HepG2 (cell line): ENCODE measurements around the gene HOXA7. TPM values are rescaled to one million over a fixed set of nuclear protein-coding genes. Genes with fewer than 3 reads are reported as not detected.

Source experiments
- ATAC-seq: fragments of 200-7000 bp; cut with Tn5 transposase; 3 replicates; pipeline ENCODE4 v1.9.1; 2020; ENCODE audit warnings: mild to moderate bottlenecking, moderate library complexity
- BruUV-seq: library from RNA; stranded (reverse); fragments of 400-500 nt; replicated peaks from 2 replicates; lab custom pipeline; 2021; lab: Mats Ljungman, UMichigan
- CTCF ChIA-PET: fragments of 300-600 bp; formaldehyde crosslinking; extraction: SDS; loops from one replicate; lab custom pipeline; 2021; ENCODE audit warnings: low total read pairs, inconsistent platforms, low intra/inter-chr PET ratio; lab: Yijun Ruan, JAX
- POLR2A ChIA-PET: fragments of 350-600 bp; sonication (Branson Sonifier 250); formaldehyde crosslinking; loops from one replicate; lab custom pipeline; 2020; ENCODE audit warnings: antibody characterized with exemption, inconsistent platforms; lab: Yijun Ruan, JAX
- DNase-seq: peaks from one replicate; pipeline ENCODE4 v3.0.0-alpha.2; 2015; ENCODE audit warnings: low spot score
- FAIRE-seq: peaks from 3 replicates; lab custom pipeline; 2011; peaks lifted over from hg19 to GRCh38; lab: Jason Lieb, UNC
- H2AFZ ChIP-seq: one replicate; pipeline ENCODE4 v1.6.1; 2011; ENCODE audit warnings: low read length, inconsistent platforms
- H3K27ac ChIP-seq: fragments of 300-600 bp; 3 replicates; pipeline ENCODE4 v1.8.0; 2011; ENCODE audit warnings: mixed run types, mild to moderate bottlenecking, mixed read lengths, low read length, inconsistent platforms; ENCODE audit not compliant: insufficient read depth; ENCODE audit errors: extremely low read length
- H3K27me3 ChIP-seq, 2 experiments: fragments of 200-600 bp in 1 of 2; 2 replicates in 1 of 2; 3 replicates in 1 of 2; pipeline versions ENCODE4 v1.6.0 to v1.8.0; 2011; ENCODE audit warnings: low read length in 2 of 2, mild to moderate bottlenecking in 2 of 2, moderate library complexity in 2 of 2, inconsistent platforms in 1 of 2; ENCODE audit not compliant: insufficient read depth in 2 of 2, control insufficient read depth in 1 of 2
- H3K36me3 ChIP-seq, 2 experiments: fragments of 200-600 bp in 1 of 2; replicated peaks in 1 of 2; 2 replicates in 1 of 2; 3 replicates in 1 of 2; pipeline versions ENCODE4 v1.5.1 to v1.8.0; 2011; ENCODE audit warnings: low read length in 2 of 2, inconsistent platforms in 1 of 2; ENCODE audit not compliant: insufficient read depth in 2 of 2, control insufficient read depth in 1 of 2
- H3K4me1 ChIP-seq: 2 replicates; pipeline ENCODE4 v1.5.1; 2012; ENCODE audit warnings: low read length, inconsistent platforms; ENCODE audit not compliant: insufficient read depth
- H3K4me2 ChIP-seq: 2 replicates; pipeline ENCODE4 v1.6.0; 2011; ENCODE audit warnings: low read depth, low read length, inconsistent platforms
- H3K4me3 ChIP-seq, 3 experiments: fragments of 200-600 bp in 1 of 3; sonication (generic), shearing (Covaris generic) in 1 of 3; replicated peaks in 1 of 3; 2 replicates each; pipeline ENCODE4 v1.5.1; 2011 to 2016; ENCODE audit warnings: low read length in 3 of 3, inconsistent platforms in 2 of 3, low read depth in 2 of 3, mild to moderate bottlenecking in 2 of 3, control low read depth in 1 of 3, mixed read lengths in 1 of 3; ENCODE audit not compliant: insufficient read depth in 1 of 3
- H3K79me2 ChIP-seq: one replicate; pipeline ENCODE4 v1.6.1; 2011; ENCODE audit warnings: low read length, inconsistent platforms; ENCODE audit not compliant: insufficient read depth
- H3K9ac ChIP-seq: 2 replicates; pipeline ENCODE4 v1.6.0; 2011; ENCODE audit warnings: mild to moderate bottlenecking, low read depth, low read length, inconsistent platforms; ENCODE audit not compliant: insufficient read depth
- H3K9me3 ChIP-seq: 2 replicates; pipeline ENCODE4 v1.5.1; 2012; ENCODE audit warnings: mild to moderate bottlenecking, low read length
- H4K20me1 ChIP-seq: 2 replicates; pipeline ENCODE4 v1.6.0; 2011; ENCODE audit warnings: inconsistent platforms, mild to moderate bottlenecking, low read length, moderate library complexity; ENCODE audit not compliant: insufficient read depth
- EHMT2 ChIP-seq: fragments of 200-600 bp; sonication (generic); IDR thresholded peaks from 2 replicates; pipeline ENCODE4 v1.7.0; 2017; ENCODE audit warnings: antibody characterized with exemption, low read depth, low read length, borderline replicate concordance
- ETV6 ChIP-seq: sonication (generic); formaldehyde crosslinking; conservative IDR thresholded peaks from 2 replicates; pipeline ENCODE4 v1.4.0; 2020; ENCODE audit warnings: missing genetic modification reagents
- HMG20B ChIP-seq: conservative IDR thresholded peaks from 2 replicates; pipeline ENCODE4 v1.6.1; 2016; ENCODE audit warnings: missing genetic modification reagents, missing compliant biosample characterization
- KLF6 ChIP-seq: IDR thresholded peaks from 2 replicates; pipeline ENCODE4 v1.8.0; 2016; ENCODE audit warnings: missing biosample characterization, missing genetic modification reagents
- MEIS2 ChIP-seq: sonication (generic); formaldehyde crosslinking; IDR thresholded peaks from 2 replicates; pipeline ENCODE4 v1.9.0; 2021; ENCODE audit warnings: mild to moderate bottlenecking, missing genetic modification reagents
- NFIC ChIP-seq: IDR thresholded peaks from 2 replicates; pipeline ENCODE4 v1.6.1; 2012; ENCODE audit warnings: mild to moderate bottlenecking, low read length, inconsistent platforms
- ONECUT2 ChIP-seq: sonication (generic); formaldehyde crosslinking; IDR thresholded peaks from 2 replicates; pipeline ENCODE4 v1.4.0; 2020; ENCODE audit warnings: missing genetic modification reagents
- SMARCE1 ChIP-seq: fragments of 450-650 bp; IDR thresholded peaks from 2 replicates; pipeline ENCODE4 v1.6.1; 2017; ENCODE audit warnings: borderline replicate concordance
- SYNCRIP ChIP-seq: fragments of 200-400 bp; formaldehyde crosslinking; IDR thresholded peaks from 2 replicates; pipeline ENCODE4 v1.6.1; 2018; ENCODE audit warnings: mild to moderate bottlenecking, low read depth, low read length; ENCODE audit not compliant: insufficient read depth
- ZBTB7A ChIP-seq: sonication (generic); formaldehyde crosslinking; IDR thresholded peaks from 2 replicates; pipeline ENCODE4 v1.8.0; 2022; ENCODE audit warnings: mild to moderate bottlenecking, missing genetic modification reagents
- ZNF383 ChIP-seq: sonication (generic); formaldehyde crosslinking; IDR thresholded peaks from 2 replicates; pipeline ENCODE4 v1.4.0; 2020; ENCODE audit warnings: missing genetic modification reagents, mild to moderate bottlenecking, borderline replicate concordance
- ZNF580 ChIP-seq: IDR thresholded peaks from 2 replicates; pipeline ENCODE4 v1.6.1; 2016; ENCODE audit warnings: low read depth, borderline replicate concordance
- WGBS: methylation state at CpG from one replicate; pipeline ENCODE4 v1.1.6; 2017; ENCODE audit warnings: low lambda C conversion rate; 5-methylcytosine and 5-hydroxymethylcytosine counted together
- in situ Hi-C: cut with HindIII; loops from 2 replicates; pipeline ENCODE4 v1.10.0; 2017; ENCODE audit warnings: low pct_unique_long_range_greater_than_20kb; ENCODE audit not compliant: extremely low pct_ligation_motif_present
- intact Hi-C: fragments of 100-400 bp; cut with micrococcal nuclease; formaldehyde crosslinking; loops from one replicate; pipeline ENCODE4 v1.10.0; 2022; ENCODE audit not compliant: unreplicated experiment
- polyA plus RNA-seq, 8 experiments: library from polyadenylated mRNA; depleted of rRNA in 3 of 8; stranded (reverse) in 7 of 8; unstranded in 1 of 8; fragments of >200 nt; fragmentation: Illumina TruSeq in 4 of 8; extraction: Trizol in 4 of 8; gene quantifications; 2 replicates each; pipeline versions ENCODE4 v1.2.1 to v1.2.3, GENCODE V29; 2011 to 2016; ENCODE audit warnings: low read depth in 4 of 8, missing spikeins in 1 of 8, mixed read lengths in 1 of 8; ENCODE audit not compliant: insufficient read depth in 1 of 8
- total RNA-seq, 5 experiments: library from RNA; depleted of rRNA; stranded (reverse); fragments of >200 nt; fragmentation: Illumina TruSeq; extraction: Trizol; gene quantifications; 2 replicates each; pipeline ENCODE4 v1.2.3, GENCODE V29; 2016; ENCODE audit warnings: low read depth in 1 of 5
- TF ChIP-seq, protein P1 (sequence below): sonication (generic); formaldehyde crosslinking; IDR thresholded peaks from 2 replicates; pipeline ENCODE4 v1.5.0; 2020; ENCODE audit warnings: missing genetic modification reagents
- TF ChIP-seq, protein P2 (sequence below): sonication (generic); formaldehyde crosslinking; IDR thresholded peaks from 2 replicates; pipeline ENCODE4 v1.4.0; 2020; ENCODE audit warnings: missing genetic modification reagents
- TF ChIP-seq, protein P3 (sequence below): sonication (generic); formaldehyde crosslinking; IDR thresholded peaks from 2 replicates; pipeline ENCODE4 v1.4.0; 2020; ENCODE audit warnings: missing genetic modification reagents

HOXA7 gene
- total and polyA plus RNA-seq, 2 of the 13 experiments (the other 11 are each of a cell fraction or from before 2014, with no cell fraction given) = 0.05 TPM; not detected in 1

DNA sequence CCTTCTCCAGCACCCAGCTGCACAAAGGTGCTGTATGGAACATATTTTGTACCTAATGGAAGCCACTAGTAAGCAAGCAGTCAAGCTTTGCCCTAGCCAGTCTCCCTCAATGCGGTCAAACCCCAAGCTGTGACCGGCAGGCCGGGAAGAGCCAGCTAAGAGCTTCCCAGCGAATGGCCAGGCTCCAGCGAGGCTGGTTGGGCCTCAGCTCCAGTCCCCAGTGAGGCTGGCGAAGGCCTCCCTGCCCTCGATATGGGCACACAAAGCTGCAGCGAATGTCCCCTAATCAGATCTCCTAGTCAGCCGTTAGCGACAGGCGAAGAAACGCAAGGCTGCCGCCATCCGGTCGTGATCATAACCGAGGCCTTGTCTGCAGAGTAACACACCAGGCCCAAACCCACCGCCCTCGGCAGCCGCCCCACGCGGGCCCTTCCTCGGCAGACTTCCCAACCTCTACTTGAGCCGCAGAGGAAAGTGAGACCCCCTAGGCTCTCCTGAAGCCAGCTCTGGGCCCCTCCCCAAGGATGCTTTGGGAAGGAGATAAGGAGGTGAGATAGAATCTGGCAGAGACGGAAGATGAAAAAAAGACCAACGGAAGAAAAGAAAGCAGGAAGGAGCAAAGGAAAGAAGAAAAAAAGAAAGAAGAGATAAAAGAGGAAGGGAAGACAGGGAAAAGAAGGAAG is 11.9 kb upstream of the HOXA7 start:
- Histone ChIP-seq H4K20me1 (no peaks in the 10 kb centered on the region), H3K27me3 (peaks cover 2 to 65% of the 10 kb centered on the region in 2 experiments), H3K4me1 (peaks cover 18% of the 10 kb centered on the region), H2AFZ (no peak overlapping the region), H3K79me2 (no peaks in the 10 kb centered on the region), H3K4me2 (no peak overlapping the region), H3K27ac (no peak overlapping the region), H3K9ac (no peak overlapping the region), H3K9me3 (no peaks in the 10 kb centered on the region), H3K4me3 (no peak overlapping the region), H3K36me3 (no peaks in the 10 kb centered on the region)
- ATAC-seq (no peak), DNase-seq (no peak), FAIRE-seq (no peak)
- in situ Hi-C loops (loop anchor here (25.0 kb wide), 1 partner anchor 1081 kb away; no protein-coding TSS in a partner anchor), intact Hi-C loops (no loop called here)
- no TSS peak for BruUV-seq
- ChIA-PET CTCF (no interaction called here), POLR2A (no interaction called here)
- TF ChIP-seq ONECUT2 (CRISPR knock-in tag) (no peak), ZNF580 (no peak), NFIC (no peak), ZBTB7A (CRISPR knock-in tag) (no peak), SMARCE1 (no peak), HMG20B (no peak), EHMT2 (no peak), ZNF383 (CRISPR knock-in tag) (no peak), KLF6 (CRISPR knock-in tag) (no peak), ETV6 (CRISPR knock-in tag) (no peak), SYNCRIP (no peak), MEIS2 (CRISPR knock-in tag) (no peak)
- TF ChIP-seq, protein P1, sequence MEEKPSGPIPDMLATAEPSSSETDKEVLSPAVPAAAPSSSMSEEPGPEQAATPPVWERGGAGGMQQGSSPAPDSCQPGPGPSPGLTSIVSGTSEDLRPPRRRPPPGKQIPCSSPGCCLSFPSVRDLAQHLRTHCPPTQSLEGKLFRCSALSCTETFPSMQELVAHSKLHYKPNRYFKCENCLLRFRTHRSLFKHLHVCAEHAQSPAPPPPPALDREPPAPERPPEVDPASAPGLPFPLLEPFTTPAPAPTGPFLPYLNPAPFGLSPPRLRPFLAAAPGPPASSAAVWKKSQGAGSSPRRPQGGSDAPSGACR (CRISPR knock-in tag) = no peak
- TF ChIP-seq, protein P2, sequence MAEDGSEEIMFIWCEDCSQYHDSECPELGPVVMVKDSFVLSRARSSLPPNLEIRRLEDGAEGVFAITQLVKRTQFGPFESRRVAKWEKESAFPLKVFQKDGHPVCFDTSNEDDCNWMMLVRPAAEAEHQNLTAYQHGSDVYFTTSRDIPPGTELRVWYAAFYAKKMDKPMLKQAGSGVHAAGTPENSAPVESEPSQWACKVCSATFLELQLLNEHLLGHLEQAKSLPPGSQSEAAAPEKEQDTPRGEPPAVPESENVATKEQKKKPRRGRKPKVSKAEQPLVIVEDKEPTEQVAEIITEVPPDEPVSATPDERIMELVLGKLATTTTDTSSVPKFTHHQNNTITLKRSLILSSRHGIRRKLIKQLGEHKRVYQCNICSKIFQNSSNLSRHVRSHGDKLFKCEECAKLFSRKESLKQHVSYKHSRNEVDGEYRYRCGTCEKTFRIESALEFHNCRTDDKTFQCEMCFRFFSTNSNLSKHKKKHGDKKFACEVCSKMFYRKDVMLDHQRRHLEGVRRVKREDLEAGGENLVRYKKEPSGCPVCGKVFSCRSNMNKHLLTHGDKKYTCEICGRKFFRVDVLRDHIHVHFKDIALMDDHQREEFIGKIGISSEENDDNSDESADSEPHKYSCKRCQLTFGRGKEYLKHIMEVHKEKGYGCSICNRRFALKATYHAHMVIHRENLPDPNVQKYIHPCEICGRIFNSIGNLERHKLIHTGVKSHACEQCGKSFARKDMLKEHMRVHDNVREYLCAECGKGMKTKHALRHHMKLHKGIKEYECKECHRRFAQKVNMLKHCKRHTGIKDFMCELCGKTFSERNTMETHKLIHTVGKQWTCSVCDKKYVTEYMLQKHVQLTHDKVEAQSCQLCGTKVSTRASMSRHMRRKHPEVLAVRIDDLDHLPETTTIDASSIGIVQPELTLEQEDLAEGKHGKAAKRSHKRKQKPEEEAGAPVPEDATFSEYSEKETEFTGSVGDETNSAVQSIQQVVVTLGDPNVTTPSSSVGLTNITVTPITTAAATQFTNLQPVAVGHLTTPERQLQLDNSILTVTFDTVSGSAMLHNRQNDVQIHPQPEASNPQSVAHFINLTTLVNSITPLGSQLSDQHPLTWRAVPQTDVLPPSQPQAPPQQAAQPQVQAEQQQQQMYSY = no peak
- TF ChIP-seq, protein P3, sequence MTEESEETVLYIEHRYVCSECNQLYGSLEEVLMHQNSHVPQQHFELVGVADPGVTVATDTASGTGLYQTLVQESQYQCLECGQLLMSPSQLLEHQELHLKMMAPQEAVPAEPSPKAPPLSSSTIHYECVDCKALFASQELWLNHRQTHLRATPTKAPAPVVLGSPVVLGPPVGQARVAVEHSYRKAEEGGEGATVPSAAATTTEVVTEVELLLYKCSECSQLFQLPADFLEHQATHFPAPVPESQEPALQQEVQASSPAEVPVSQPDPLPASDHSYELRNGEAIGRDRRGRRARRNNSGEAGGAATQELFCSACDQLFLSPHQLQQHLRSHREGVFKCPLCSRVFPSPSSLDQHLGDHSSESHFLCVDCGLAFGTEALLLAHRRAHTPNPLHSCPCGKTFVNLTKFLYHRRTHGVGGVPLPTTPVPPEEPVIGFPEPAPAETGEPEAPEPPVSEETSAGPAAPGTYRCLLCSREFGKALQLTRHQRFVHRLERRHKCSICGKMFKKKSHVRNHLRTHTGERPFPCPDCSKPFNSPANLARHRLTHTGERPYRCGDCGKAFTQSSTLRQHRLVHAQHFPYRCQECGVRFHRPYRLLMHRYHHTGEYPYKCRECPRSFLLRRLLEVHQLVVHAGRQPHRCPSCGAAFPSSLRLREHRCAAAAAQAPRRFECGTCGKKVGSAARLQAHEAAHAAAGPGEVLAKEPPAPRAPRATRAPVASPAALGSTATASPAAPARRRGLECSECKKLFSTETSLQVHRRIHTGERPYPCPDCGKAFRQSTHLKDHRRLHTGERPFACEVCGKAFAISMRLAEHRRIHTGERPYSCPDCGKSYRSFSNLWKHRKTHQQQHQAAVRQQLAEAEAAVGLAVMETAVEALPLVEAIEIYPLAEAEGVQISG (CRISPR knock-in tag) = no peak
- 82% methylated on average over 20 of the region's 25 CpGs for WGBS
